K562 (cell line): ENCODE measurements around the gene ZNF554. TPM values are rescaled to one million over a fixed set of nuclear protein-coding genes. Genes with fewer than 3 reads are reported as not detected.

Source experiments
- ATAC-seq: fragments of 200-7000 bp; cut with Tn5 transposase; 3 replicates; pipeline ENCODE4 v1.9.1; 2020; ENCODE audit warnings: moderate library complexity
- BruUV-seq: library from RNA; stranded (reverse); fragments of 400-500 nt; replicated peaks from 2 replicates; lab custom pipeline; 2021; lab: Mats Ljungman, UMichigan
- CTCF ChIA-PET: fragments of 300-600 bp; formaldehyde crosslinking; extraction: SDS; loops from one replicate; lab custom pipeline; 2021; ENCODE audit warnings: low intra/inter-chr PET ratio; lab: Yijun Ruan, JAX
- POLR2A ChIA-PET: fragments of 300-600, 350-650 bp; sonication (Branson Sonifier 250); formaldehyde crosslinking; extraction: SDS; loops from one replicate; lab custom pipeline; 2021; ENCODE audit warnings: antibody characterized with exemption, inconsistent platforms; lab: Yijun Ruan, JAX
- DNase-seq, 4 experiments: peaks; one replicate each; pipeline versions ENCODE4 v3.0.0 to v3.0.0-alpha.2; 2011 to 2018; ENCODE audit warnings: low spot score in 3 of 4, mixed read lengths in 3 of 4; ENCODE audit errors: extremely low read depth in 1 of 4
- FAIRE-seq: peaks from 2 replicates; lab custom pipeline; 2011; peaks lifted over from hg19 to GRCh38; lab: Jason Lieb, UNC
- H2AFZ ChIP-seq: 2 replicates; pipeline ENCODE4 v1.6.0; 2011; ENCODE audit warnings: low read depth, low read length, control low read depth, inconsistent platforms
- H3K27ac ChIP-seq: fragments of 200-600 bp; 3 replicates; pipeline ENCODE4 v1.8.0; 2011; ENCODE audit warnings: low read depth, mild to moderate bottlenecking, control low read depth, inconsistent platforms, low read length, moderate library complexity, mixed read lengths; ENCODE audit errors: extremely low read depth
- H3K27me3 ChIP-seq, 2 experiments: fragments of 300-600 bp in 1 of 2; 2 replicates in 1 of 2; 3 replicates in 1 of 2; pipeline versions ENCODE4 v1.6.0 to v1.8.0; 2011; ENCODE audit warnings: inconsistent platforms in 2 of 2, low read length in 2 of 2, mild to moderate bottlenecking in 1 of 2, mixed read lengths in 1 of 2, moderate library complexity in 1 of 2; ENCODE audit not compliant: control insufficient read depth in 2 of 2, insufficient read depth in 2 of 2
- H3K36me3 ChIP-seq: fragments of 300-600 bp; 3 replicates; pipeline ENCODE4 v1.8.0; 2011; ENCODE audit warnings: mild to moderate bottlenecking, low read length, inconsistent platforms; ENCODE audit not compliant: control insufficient read depth, insufficient read depth
- H3K4me1 ChIP-seq, 2 experiments: fragments of 200-600 bp in 1 of 2; replicated peaks in 1 of 2; 2 replicates in 1 of 2; 3 replicates in 1 of 2; pipeline versions ENCODE4 v1.5.1 to v1.8.0; 2011; ENCODE audit warnings: inconsistent platforms in 2 of 2, low read length in 2 of 2, mild to moderate bottlenecking in 1 of 2, mixed read lengths in 1 of 2, moderate library complexity in 1 of 2; ENCODE audit not compliant: control insufficient read depth in 2 of 2, insufficient read depth in 2 of 2
- H3K4me2 ChIP-seq: 2 replicates; pipeline ENCODE4 v1.6.1; 2011; ENCODE audit warnings: low read length, control low read depth, inconsistent platforms, mixed read lengths; ENCODE audit not compliant: insufficient read depth
- H3K4me3 ChIP-seq: fragments of 200-600 bp; sonication (generic), shearing (Covaris generic); 2 replicates; pipeline ENCODE4 v1.5.1; 2016; ENCODE audit warnings: control low read depth, inconsistent platforms
- H3K79me2 ChIP-seq: fragments of 200-600 bp; 3 replicates; pipeline ENCODE4 v1.8.0; 2011; ENCODE audit warnings: low read length, inconsistent platforms; ENCODE audit not compliant: control insufficient read depth, insufficient read depth
- H3K9ac ChIP-seq, 2 experiments: 2 replicates each; pipeline versions ENCODE4 v1.6.0 to v1.6.1; 2011; ENCODE audit warnings: low read depth in 2 of 2, low read length in 2 of 2, control low read depth in 1 of 2, inconsistent platforms in 1 of 2, mild to moderate bottlenecking in 1 of 2, mixed read lengths in 1 of 2; ENCODE audit not compliant: insufficient read depth in 1 of 2
- H3K9me1 ChIP-seq: one replicate; pipeline ENCODE4 v1.6.0; 2011; ENCODE audit warnings: inconsistent platforms, mild to moderate bottlenecking, low read length, moderate library complexity; ENCODE audit not compliant: control insufficient read depth, insufficient read depth
- H3K9me3 ChIP-seq: replicated peaks from 2 replicates; pipeline ENCODE4 v1.5.1; 2011; ENCODE audit warnings: low read depth, low read length, inconsistent platforms; ENCODE audit not compliant: control insufficient read depth, insufficient read depth
- H4K20me1 ChIP-seq: replicated peaks from 2 replicates; pipeline ENCODE4 v1.6.1; 2011; ENCODE audit warnings: low read length, inconsistent platforms, mixed read lengths; ENCODE audit not compliant: control insufficient read depth, insufficient read depth
- ATF1 ChIP-seq, 2 experiments: fragments of 450-650 bp in 1 of 2; IDR thresholded peaks; 2 replicates each; pipeline ENCODE4 v1.6.1; 2016; ENCODE audit warnings: missing compliant biosample characterization in 1 of 2, missing genetic modification characterization in 1 of 2
- ATF3 ChIP-seq, 2 experiments: fragments of 450-650 bp in 1 of 2; sonication (generic) in 1 of 2; formaldehyde crosslinking in 1 of 2; IDR thresholded peaks in 1 of 2; conservative IDR thresholded peaks in 1 of 2; 2 replicates each; pipeline versions ENCODE4 v1.6.1 to v1.8.1; 2016 to 2023; ENCODE audit warnings: mild to moderate bottlenecking in 2 of 2, moderate library complexity in 2 of 2, inconsistent platforms in 1 of 2, missing genetic modification reagents in 1 of 2
- ATF7 ChIP-seq: fragments of 450-650 bp; IDR thresholded peaks from 2 replicates; pipeline ENCODE4 v1.7.1; 2014; ENCODE audit warnings: mild to moderate bottlenecking, moderate library complexity
- BCOR ChIP-seq: fragments of 450-650 bp; IDR thresholded peaks from 2 replicates; pipeline ENCODE4 v1.6.1; 2016
- CEBPB ChIP-seq: fragments of 450-650 bp; IDR thresholded peaks from 2 replicates; pipeline ENCODE4 v1.6.1; 2016; ENCODE audit warnings: missing genetic modification characterization, missing compliant biosample characterization
- CREM ChIP-seq: IDR thresholded peaks from 2 replicates; pipeline ENCODE4 v1.6.1; 2014; ENCODE audit warnings: antibody characterized with exemption, low read depth
- CXXC5 ChIP-seq: fragments of 250-450 bp; sonication (Bioruptor Pico); IDR thresholded peaks from 2 replicates; pipeline ENCODE4 v1.8.0; 2022; ENCODE audit warnings: inconsistent platforms, mild to moderate bottlenecking, moderate library complexity
- GTF2A2 ChIP-seq: IDR thresholded peaks from 2 replicates; pipeline ENCODE4 v1.6.1; 2016; ENCODE audit warnings: mild to moderate bottlenecking, missing genetic modification characterization, missing compliant biosample characterization
- JUND ChIP-seq, 2 experiments: IDR thresholded peaks; 2 replicates in 1 of 2; 3 replicates in 1 of 2; pipeline ENCODE4 v1.6.1; 2011; ENCODE audit warnings: borderline replicate concordance in 2 of 2, low read depth in 2 of 2, low read length in 2 of 2, improper control_type of control experiment in 1 of 2, missing biosample characterization in 1 of 2, missing genetic modification characterization in 1 of 2, missing genetic modification reagents in 1 of 2
- NR2C1 ChIP-seq, 2 experiments: fragments of 450-650 bp; IDR thresholded peaks; 2 replicates each; pipeline ENCODE4 v1.6.1; 2017; ENCODE audit warnings: mild to moderate bottlenecking in 2 of 2, antibody characterized with exemption in 1 of 2, inconsistent platforms in 1 of 2, missing compliant biosample characterization in 1 of 2, missing genetic modification characterization in 1 of 2
- NR2C2 ChIP-seq, 2 experiments: fragments of 200-800 bp in 1 of 2; sonication (Bioruptor generic) in 1 of 2; sonication (generic) in 1 of 2; formaldehyde crosslinking in 1 of 2; IDR thresholded peaks; 2 replicates each; pipeline versions ENCODE4 v1.6.1 to v1.8.0; 2016 to 2022; ENCODE audit warnings: mild to moderate bottlenecking in 1 of 2, missing compliant biosample characterization in 1 of 2, missing genetic modification characterization in 1 of 2, missing genetic modification reagents in 1 of 2
- RBFOX2 ChIP-seq: fragments of 200-400 bp; formaldehyde crosslinking; IDR thresholded peaks from 2 replicates; pipeline ENCODE4 v1.6.1; 2017; ENCODE audit warnings: low read depth, mild to moderate bottlenecking, low read length, moderate library complexity
- SMAD3 ChIP-seq: fragments of 450-650 bp; formaldehyde crosslinking; conservative IDR thresholded peaks from 2 replicates; pipeline ENCODE4 v1.4.0; 2020; ENCODE audit warnings: mild to moderate bottlenecking
- ZBTB12 ChIP-seq: fragments of 250-450 bp; sonication (Bioruptor Pico); IDR thresholded peaks from 2 replicates; pipeline ENCODE4 v1.4.0; 2020
- ZNF146 ChIP-seq: IDR thresholded peaks from one replicate; pipeline ENCODE4 v1.6.1; 2018; ENCODE audit warnings: missing compliant biosample characterization; ENCODE audit not compliant: unreplicated experiment
- WGBS: fragments of 100-300 bp; shearing (Covaris generic); methylation state at CpG from one replicate; pipeline ENCODE4 v1.1.6; 2016; ENCODE audit warnings: low coverage, mixed read lengths; ENCODE audit not compliant: insufficient coverage; ENCODE audit errors: missing lambda C conversion rate; 5-methylcytosine and 5-hydroxymethylcytosine counted together
- in situ Hi-C: fragments of 300-500 bp; cut with MboI; formaldehyde crosslinking; loops from 4 replicates; pipeline ENCODE4 v1.15.0; 2018; ENCODE audit warnings: inconsistent platforms, mixed read lengths
- intact Hi-C: fragments of 100-400 bp; cut with micrococcal nuclease; formaldehyde crosslinking; loops from 2 replicates; pipeline ENCODE4 v1.14.2; 2022
- polyA plus RNA-seq, 8 experiments: library from polyadenylated mRNA; depleted of rRNA in 4 of 8; stranded (reverse) in 5 of 8; unstranded in 3 of 8; fragments of >200 nt; fragmentation: Nextera tagmentation in 2 of 8; fragmentation: Illumina TruSeq in 1 of 8; extraction: Ambion mirVana in 2 of 8; extraction: Trizol in 1 of 8; gene quantifications; 2 replicates each; pipeline versions ENCODE4 v1.2.1 to v1.2.3, GENCODE V29; 2011 to 2014; ENCODE audit warnings: inconsistent platforms in 1 of 8, missing spikeins in 1 of 8
- total RNA-seq, 7 experiments: library from RNA; depleted of rRNA in 6 of 7; stranded (reverse); fragments of >200 nt in 6 of 7; fragmentation: Illumina TruSeq in 2 of 7; extraction: Trizol in 2 of 7; gene quantifications; 2 replicates each; pipeline versions ENCODE4 v1.2.1 to v1.2.3, GENCODE V29; 2011 to 2021; ENCODE audit warnings: low replicate concordance in 1 of 7
- TF ChIP-seq, protein P1 (sequence below): sonication (generic); formaldehyde crosslinking; IDR thresholded peaks from 2 replicates; pipeline ENCODE4 v1.9.0; 2022; ENCODE audit warnings: mild to moderate bottlenecking, missing genetic modification reagents

Gene ZNF554
- total and polyA plus RNA-seq, 9 of the 15 experiments (the other 6 are each of a cell fraction or from before 2014, with no cell fraction given), result 0.07 to 1.8 (median 1.1) TPM

GRCh38 chr19:2775556-2776430 lies 43.9 kb upstream of the ZNF554 start:
- Histone ChIP-seq H3K4me1 (peaks cover 5 to 33% of the 10 kb centered on the region in 2 experiments), H3K27me3 (no peaks in the 10 kb centered on the region), H2AFZ (no peak overlapping the region), H3K4me3 (no peak overlapping the region), H3K9me1 (no peaks in the 10 kb centered on the region), H4K20me1 (peaks cover 26% of the 10 kb centered on the region), H3K9ac (peak overlapping the region; percentile 23 to 68; a peak in 2 of 4 replicates), H3K79me2 (peaks cover 91% of the 10 kb centered on the region), H3K27ac (peak overlapping the region; percentile 60; the same call in 2 of the 3 replicates), H3K9me3 (no peaks in the 10 kb centered on the region), H3K36me3 (peaks cover 75% of the 10 kb centered on the region; the same call in 2 of the 3 replicates), H3K4me2 (peak overlapping the region; percentile 56)
- intact Hi-C loops (no loop called here), in situ Hi-C loops (no loop called here)
- BruUV-seq, result no TSS peak
- FAIRE-seq (peak; percentile 82), DNase-seq (peak in 3 of 4 experiments; percentile 47 to 64 (median 57)), ATAC-seq (peak; percentile 72)
- ChIA-PET POLR2A (interaction anchor here (0.6 kb wide), 3 partner anchors 19 to 697 kb away, joined by 3 to 4 read pairs (median 3); no protein-coding TSS in a partner anchor), CTCF (no interaction called here)
- TF ChIP-seq ZNF146 (CRISPR knock-in tag) (peak; percentile 97), ATF7 (peak; percentile 95), CREM (peak; percentile 50; the same call in 1 of the 2 replicates), RBFOX2 (no peak; the same call in 1 of the 2 replicates), ATF1 (CRISPR knock-in tag; IDR thresholded peaks at IDR 0.05) (no peak), ATF1 (tag; IDR thresholded peaks at IDR 0.05) (peak; percentile 38; the same call in 1 of the 2 replicates), NR2C1 (IDR thresholded peaks at IDR 0.05) (peak; percentile 60), NR2C1 (tag; IDR thresholded peaks at IDR 0.05) (peak; percentile 69), CXXC5 (no peak), CEBPB (tag) (0 out of 2 replicates have a peak, but pooled peaks have one; percentile 7), ZBTB12 (0 out of 2 replicates have a peak, but pooled peaks have one; percentile 20), JUND (IDR thresholded peaks at IDR 0.05; ENCODE audit: borderline replicate concordance, low read depth, low read length) (peak; percentile 81), JUND (tag; IDR thresholded peaks at IDR 0.05; ENCODE audit: borderline replicate concordance, low read depth, low read length) (peak; percentile 75; the same call in 1 of the 3 replicates), BCOR (peak; percentile 53), ATF3 (IDR thresholded peaks at IDR 0.05) (peak; percentile 95), ATF3 (CRISPR knock-in tag; conservative IDR thresholded peaks at IDR 0.05) (0 out of 2 replicates have a peak, but pooled peaks have one; percentile 12), NR2C2 (CRISPR knock-in tag; IDR thresholded peaks at IDR 0.05) (no peak), NR2C2 (tag; IDR thresholded peaks at IDR 0.05) (peak; percentile 77), GTF2A2 (tag) (no peak), SMAD3 (no peak)
- TF ChIP-seq, protein P1, sequence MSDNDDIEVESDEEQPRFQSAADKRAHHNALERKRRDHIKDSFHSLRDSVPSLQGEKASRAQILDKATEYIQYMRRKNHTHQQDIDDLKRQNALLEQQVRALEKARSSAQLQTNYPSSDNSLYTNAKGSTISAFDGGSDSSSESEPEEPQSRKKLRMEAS (CRISPR knock-in tag), result 0 out of 2 replicates have a peak, but pooled peaks have one; percentile 15
- WGBS, result 75% methylated on average over 26 of the region's 29 CpGs
